ENCODE data around the gene IGLL1.

GRCh38 chr22:23536821-23537345 is 43.2 kb downstream of the IGLL1 start:
- TF ChIP-seq SMC3 (conservative IDR thresholded peaks at IDR 0.05; ENCODE audit: poor library complexity) (no peak), CTCF (IDR thresholded peaks at IDR 0.05; ENCODE audit: poor library complexity, severe bottlenecking) (no peak), TAF1 (IDR thresholded peaks at IDR 0.05; ENCODE audit: low read depth) (no peak), POLR2AphosphoS5 (IDR thresholded peaks at IDR 0.05) (no peak), EP300 (conservative IDR thresholded peaks at IDR 0.05; ENCODE audit: poor library complexity, severe bottlenecking) (no peak), EZH2 (IDR thresholded peaks at IDR 0.05; ENCODE audit: borderline replicate concordance, insufficient read depth, low read length, poor library complexity, severe bottlenecking) (no peak)
